SW480 (cell line): Measurements from ENCODE around the gene TUBGCP3.
"Not testable (repeated sequence)": the region's sequence is repeated elsewhere in the genome, so short reads cannot be mapped to it uniquely, and the experiment has no call there.

ENCODE experiments used
- DNase-seq: peaks from one replicate; pipeline ENCODE4 v3.0.0-alpha.2; 2016; ENCODE audit warnings: low spot score

The TUBGCP3 gene

GRCh38 chr13:112579310-112579843 lies 8.6 kb downstream of the TUBGCP3 start:
- DNase-seq: no peak

- no peak for DNase-seq
Measured at GRCh38 chr13:112576768-112577167, 11.2 kb downstream of the TUBGCP3 start.

- DNase-seq: no peak
Measured at GRCh38 chr13:112576191-112576590, 11.8 kb downstream of the TUBGCP3 start.

GRCh38 chr13:112575675-112576074 lies 12.3 kb downstream of the TUBGCP3 start:
- DNase-seq: no peak

- DNase-seq: no peak
Measured at GRCh38 chr13:112574834-112575613, 12.9 kb downstream of the TUBGCP3 start.

- no peak for DNase-seq
Measured at GRCh38 chr13:112574416-112574815, 13.5 kb downstream of the TUBGCP3 start.

GRCh38 chr13:112573710-112574109 lies 14.2 kb downstream of the TUBGCP3 start:
- no peak for DNase-seq

GRCh38 chr13:112572366-112572765 lies 15.6 kb downstream of the TUBGCP3 start:
- no peak for DNase-seq

- no peak for DNase-seq
Measured at GRCh38 chr13:112569821-112570220, 18.1 kb downstream of the TUBGCP3 start.

- DNase-seq: no peak
Measured at GRCh38 chr13:112567161-112567862, 20.6 kb downstream of the TUBGCP3 start.

- no peak for DNase-seq
Measured at GRCh38 chr13:112562786-112563383, 25.1 kb downstream of the TUBGCP3 start.

GRCh38 chr13:112562254-112562653 lies 25.7 kb downstream of the TUBGCP3 start:
- DNase-seq: no peak

GRCh38 chr13:112561478-112561877 lies 26.5 kb downstream of the TUBGCP3 start:
- no peak for DNase-seq

- DNase-seq: no peak
Measured at GRCh38 chr13:112558696-112559418, 29.1 kb downstream of the TUBGCP3 start.

GRCh38 chr13:112556600-112556999 lies 31.4 kb downstream of the TUBGCP3 start:
- no peak for DNase-seq

GRCh38 chr13:112554214-112554850 lies 33.6 kb downstream of the TUBGCP3 start:
- no peak for DNase-seq

- not testable (repeated sequence) for DNase-seq
Measured at GRCh38 chr13:112548975-112549374, 39.0 kb downstream of the TUBGCP3 start.

- DNase-seq: no peak
Measured at GRCh38 chr13:112545856-112546255, 42.1 kb downstream of the TUBGCP3 start.

GRCh38 chr13:112532837-112533745 lies 54.9 kb downstream of the TUBGCP3 start:
- DNase-seq: no peak

- DNase-seq: no peak
Measured at GRCh38 chr13:112531263-112531794, 56.6 kb downstream of the TUBGCP3 start.
